Body of pancreas (tissue), 4 donors: ENCODE data around the gene IGFN1. TPM values are rescaled to one million over a fixed set of nuclear protein-coding genes. Genes with fewer than 3 reads are reported as not detected.

Experiments
- ATAC-seq: fragments of 150-250 bp; one replicate; pipeline ENCODE4 v1.9.1; 2016
- DNase-seq, 4 donors: peaks; one replicate each; pipeline ENCODE4 v3.0.0-alpha.2; 2019
- H3K27ac ChIP-seq, 4 donors: fragments of 200-600 bp; sonication (generic); 1 replicate in 3 of 4; 2 replicates in 1 of 4; pipeline versions ENCODE4 v1.5.1 to v1.6.1; 2016 to 2019; ENCODE audit warnings: mild to moderate bottlenecking in 1 of 4, mixed read lengths in 1 of 4, moderate library complexity in 1 of 4
- H3K27me3 ChIP-seq, 2 donors: fragments of 200-600 bp; sonication (generic); one replicate each; pipeline ENCODE4 v1.6.0; 2016; ENCODE audit warnings: mild to moderate bottlenecking in 1 of 2
- H3K36me3 ChIP-seq, 2 donors: fragments of 200-600 bp; sonication (generic); replicated peaks in 1 of 2; 2 replicates each; pipeline ENCODE4 v1.5.1; 2016; ENCODE audit warnings: low read depth in 2 of 2; ENCODE audit not compliant: insufficient read depth in 1 of 2
- H3K4me1 ChIP-seq: fragments of 200-600 bp; sonication (generic); one replicate; pipeline ENCODE4 v1.6.0; 2016
- H3K4me3 ChIP-seq, 2 donors: fragments of 200-600 bp; sonication (generic); 1 replicate in 1 of 2; 2 replicates in 1 of 2; pipeline ENCODE4 v1.5.1; 2016 to 2019
- H3K9me3 ChIP-seq, 3 donors: fragments of 200-600 bp; sonication (generic); 1 replicate in 2 of 3; 2 replicates in 1 of 3; pipeline ENCODE4 v1.5.1; 2016
- POLR2A ChIP-seq, 3 donors: fragments of 450-650 bp; IDR thresholded peaks; one replicate each; pipeline ENCODE4 v1.6.1; 2016; ENCODE audit warnings: antibody characterized with exemption in 3 of 3, mild to moderate bottlenecking in 2 of 3
- WGBS, 2 donors: methylation state at CpG; one replicate each; pipeline ENCODE4 v1.1.5; 2017; 5-methylcytosine and 5-hydroxymethylcytosine counted together
- intact Hi-C: fragments of 100-400 bp; cut with DNase I; formaldehyde crosslinking; loops from one replicate; pipeline ENCODE4 v1.15.1; 2023
- total RNA-seq, 2 donors: library from RNA; depleted of rRNA; stranded (reverse); fragments of >200 nt; gene quantifications; one replicate each; pipeline ENCODE4 v1.1.0, GENCODE V29; 2016
- TF ChIP-seq, protein P1 (sequence below), 7 experiments: fragments of 450-650 bp in 4 of 7; fragments of 200-600 bp in 3 of 7; sonication (generic) in 3 of 7; IDR thresholded peaks; one replicate each; pipeline ENCODE4 v1.5.1; 2016 to 2019; ENCODE audit warnings: antibody characterized with exemption in 7 of 7

The IGFN1 gene
- total RNA-seq, 2 donors from 2014 or later = 6.9 to 23.1 TPM

DNA sequence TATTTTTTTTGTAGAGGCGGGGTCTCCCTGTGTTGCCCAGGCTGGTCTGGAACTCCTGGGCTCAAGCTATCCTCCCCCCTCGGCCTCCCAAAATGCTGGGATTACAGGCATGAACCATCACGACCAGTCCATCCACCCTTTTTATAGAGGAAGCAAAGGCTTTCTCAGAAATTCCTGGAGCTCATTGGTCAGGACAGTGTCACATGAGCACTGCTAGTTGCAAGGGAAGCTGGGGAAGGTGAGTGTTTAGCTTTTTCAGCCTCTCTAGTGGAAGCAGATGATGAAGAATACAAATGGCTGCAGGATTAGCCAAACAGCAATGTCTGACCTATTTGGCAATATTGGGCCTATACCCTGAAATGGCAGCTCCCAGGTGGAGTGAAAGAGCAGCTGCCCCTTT, 8.0 kb downstream of the IGFN1 start:
- TF ChIP-seq, protein P1, sequence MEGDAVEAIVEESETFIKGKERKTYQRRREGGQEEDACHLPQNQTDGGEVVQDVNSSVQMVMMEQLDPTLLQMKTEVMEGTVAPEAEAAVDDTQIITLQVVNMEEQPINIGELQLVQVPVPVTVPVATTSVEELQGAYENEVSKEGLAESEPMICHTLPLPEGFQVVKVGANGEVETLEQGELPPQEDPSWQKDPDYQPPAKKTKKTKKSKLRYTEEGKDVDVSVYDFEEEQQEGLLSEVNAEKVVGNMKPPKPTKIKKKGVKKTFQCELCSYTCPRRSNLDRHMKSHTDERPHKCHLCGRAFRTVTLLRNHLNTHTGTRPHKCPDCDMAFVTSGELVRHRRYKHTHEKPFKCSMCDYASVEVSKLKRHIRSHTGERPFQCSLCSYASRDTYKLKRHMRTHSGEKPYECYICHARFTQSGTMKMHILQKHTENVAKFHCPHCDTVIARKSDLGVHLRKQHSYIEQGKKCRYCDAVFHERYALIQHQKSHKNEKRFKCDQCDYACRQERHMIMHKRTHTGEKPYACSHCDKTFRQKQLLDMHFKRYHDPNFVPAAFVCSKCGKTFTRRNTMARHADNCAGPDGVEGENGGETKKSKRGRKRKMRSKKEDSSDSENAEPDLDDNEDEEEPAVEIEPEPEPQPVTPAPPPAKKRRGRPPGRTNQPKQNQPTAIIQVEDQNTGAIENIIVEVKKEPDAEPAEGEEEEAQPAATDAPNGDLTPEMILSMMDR (IDR thresholded peaks at IDR 0.05) = no peak
- no peak for TF ChIP-seq POLR2A (IDR thresholded peaks at IDR 0.05)
- Histone ChIP-seq H3K27ac (no peak overlapping the region), H3K4me1 (no peaks in the 10 kb centered on the region), H3K36me3 (no peaks in the 10 kb centered on the region), H3K4me3 (no peak overlapping the region), H3K27me3 (no peaks in the 10 kb centered on the region), H3K9me3 (no peaks in the 10 kb centered on the region)
- 88 to 93% methylated on average over 3 of the region's 3 CpGs for WGBS, 2 donors
- ATAC-seq (no peak), DNase-seq (no peak)
- intact Hi-C loops = no loop called here

DNA sequence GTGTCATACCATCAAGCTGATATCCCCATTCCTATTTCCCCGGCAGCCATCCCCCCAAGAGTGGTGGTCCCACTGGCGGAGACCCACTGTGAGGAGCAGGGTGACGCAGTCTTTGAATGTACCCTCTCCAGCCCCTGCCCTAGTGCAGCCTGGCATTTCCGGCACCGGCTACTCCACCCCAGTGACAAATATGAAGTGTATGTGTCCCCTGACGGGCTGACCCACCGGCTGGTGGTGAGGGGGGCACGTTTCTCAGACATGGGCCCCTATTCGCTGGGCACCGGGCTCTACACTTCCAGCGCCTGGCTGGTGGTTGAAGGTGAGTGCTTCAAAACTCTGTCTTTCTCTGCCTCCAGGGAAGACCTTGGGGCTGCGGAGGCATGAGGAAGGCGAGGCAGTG, 14.4 kb downstream of the IGFN1 start:
- intact Hi-C loops = no loop called here
- Histone ChIP-seq H3K27ac (no peak overlapping the region), H3K27me3 (no peaks in the 10 kb centered on the region), H3K4me1 (no peaks in the 10 kb centered on the region), H3K36me3 (no peaks in the 10 kb centered on the region), H3K9me3 (no peaks in the 10 kb centered on the region), H3K4me3 (no peak overlapping the region)
- 78 to 83% methylated on average over 8 to 13 of the region's 13 CpGs for WGBS, 2 donors
- DNase-seq (no peak), ATAC-seq (no peak)
- TF ChIP-seq, protein P1 (IDR thresholded peaks at IDR 0.05) = no peak
- TF ChIP-seq POLR2A (IDR thresholded peaks at IDR 0.05) = no peak

DNA sequence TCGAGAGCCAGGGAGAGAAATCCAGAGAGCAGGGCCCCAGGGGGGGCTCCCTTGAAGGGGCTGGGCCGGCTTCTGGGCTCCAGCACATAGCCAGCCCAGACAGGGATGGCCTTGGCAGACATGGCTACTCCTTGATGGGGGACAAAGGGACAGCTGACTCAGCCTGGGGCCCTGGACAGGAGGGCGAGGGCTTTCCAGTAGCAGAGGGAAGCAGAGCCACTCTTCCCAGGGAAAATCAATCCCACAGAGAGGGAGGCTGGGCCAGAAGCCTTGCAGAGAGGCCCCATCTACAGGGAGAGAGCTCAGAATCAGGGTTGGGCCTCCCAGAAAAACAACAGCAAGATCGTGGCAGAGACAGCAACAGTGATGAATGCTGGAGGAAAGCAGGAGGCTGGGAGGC, 15.6 kb downstream of the IGFN1 start:
- DNase-seq (no peak), ATAC-seq (no peak)
- intact Hi-C loops = no loop called here
- WGBS, 2 donors = 59 to 62% methylated on average over 3 to 4 of the region's 4 CpGs
- H3K4me3 ChIP-seq = no peak overlapping the region
- H3K27ac ChIP-seq = no peak overlapping the region
- H3K27me3 ChIP-seq = no peaks in the 10 kb centered on the region
- H3K36me3 ChIP-seq = no peaks in the 10 kb centered on the region
- TF ChIP-seq POLR2A (IDR thresholded peaks at IDR 0.05) = no peak
- TF ChIP-seq, protein P1 (IDR thresholded peaks at IDR 0.05) = no peak
- no peaks in the 10 kb centered on the region for H3K4me1 ChIP-seq
- H3K9me3 ChIP-seq = no peaks in the 10 kb centered on the region

DNA sequence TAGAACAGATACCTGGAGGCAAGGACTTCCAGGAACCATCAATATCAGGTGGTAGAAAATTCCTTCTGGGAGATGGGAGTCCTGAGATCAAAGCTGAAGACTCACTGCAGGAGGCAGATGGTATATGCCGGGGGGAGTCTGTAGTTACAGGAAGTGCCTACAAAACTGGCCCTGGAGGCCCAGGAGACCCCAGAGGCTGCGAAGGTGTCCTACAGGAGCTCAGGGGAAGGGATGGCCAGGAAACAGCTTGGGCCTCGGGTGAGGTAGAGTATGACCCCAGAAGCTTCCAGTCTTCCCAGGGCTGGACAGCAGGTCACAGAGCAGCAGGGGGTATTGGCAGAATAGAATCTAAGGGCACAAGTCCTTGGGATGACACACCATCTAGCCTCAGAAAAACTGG, 16.4 kb downstream of the IGFN1 start:
- no peak for TF ChIP-seq POLR2A (IDR thresholded peaks at IDR 0.05)
- TF ChIP-seq, protein P1 (IDR thresholded peaks at IDR 0.05) = no peak
- ATAC-seq = no peak
- 82 to 90% methylated on average over 2 to 3 of the region's 3 CpGs for WGBS, 2 donors
- intact Hi-C loops = no loop called here
- Histone ChIP-seq H3K27me3 (no peaks in the 10 kb centered on the region), H3K27ac (no peak overlapping the region), H3K9me3 (no peaks in the 10 kb centered on the region), H3K4me1 (no peaks in the 10 kb centered on the region), H3K36me3 (no peaks in the 10 kb centered on the region), H3K4me3 (no peak overlapping the region)
- no peak for DNase-seq

DNA sequence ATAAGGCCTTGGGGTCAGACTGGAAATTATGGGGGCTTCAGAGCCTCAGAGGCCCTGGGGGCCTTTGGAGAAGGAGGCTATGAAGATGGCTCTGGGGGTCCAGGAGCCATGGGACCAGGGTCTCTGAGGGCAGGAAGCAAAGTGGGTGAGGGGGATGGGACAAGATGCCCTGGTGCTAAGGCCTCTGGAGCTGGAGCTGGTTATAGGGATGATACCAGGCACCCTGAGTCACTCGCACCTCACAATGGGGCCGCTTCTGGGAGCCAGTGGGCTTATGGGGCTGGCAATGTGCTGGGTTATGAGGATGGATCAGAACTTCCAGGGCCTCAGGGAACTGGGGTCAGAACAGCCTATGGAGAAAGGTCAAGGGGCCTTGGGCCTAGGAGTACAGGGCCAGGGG, 17.6 kb downstream of the IGFN1 start:
- H3K9me3 ChIP-seq = no peaks in the 10 kb centered on the region
- H3K36me3 ChIP-seq = no peaks in the 10 kb centered on the region
- TF ChIP-seq POLR2A (IDR thresholded peaks at IDR 0.05) = no peak
- TF ChIP-seq, protein P1 (IDR thresholded peaks at IDR 0.05) = no peak
- no peaks in the 10 kb centered on the region for H3K27me3 ChIP-seq
- H3K4me3 ChIP-seq = no peak overlapping the region
- DNase-seq = no peak
- H3K4me1 ChIP-seq = no peaks in the 10 kb centered on the region
- WGBS, 2 donors = 77 to 91% methylated on average over 2 of the region's 2 CpGs
- H3K27ac ChIP-seq = no peak overlapping the region
- intact Hi-C loops = no loop called here
- ATAC-seq = no peak
